CD1c-positive myeloid dendritic cell (primary cell): Measurements from ENCODE around the gene SPRED2.

Source experiments
- DNase-seq: peaks from one replicate; pipeline ENCODE4 v3.0.0-alpha.2; 2016; ENCODE audit errors: extremely low spot score

The SPRED2 gene

DNA sequence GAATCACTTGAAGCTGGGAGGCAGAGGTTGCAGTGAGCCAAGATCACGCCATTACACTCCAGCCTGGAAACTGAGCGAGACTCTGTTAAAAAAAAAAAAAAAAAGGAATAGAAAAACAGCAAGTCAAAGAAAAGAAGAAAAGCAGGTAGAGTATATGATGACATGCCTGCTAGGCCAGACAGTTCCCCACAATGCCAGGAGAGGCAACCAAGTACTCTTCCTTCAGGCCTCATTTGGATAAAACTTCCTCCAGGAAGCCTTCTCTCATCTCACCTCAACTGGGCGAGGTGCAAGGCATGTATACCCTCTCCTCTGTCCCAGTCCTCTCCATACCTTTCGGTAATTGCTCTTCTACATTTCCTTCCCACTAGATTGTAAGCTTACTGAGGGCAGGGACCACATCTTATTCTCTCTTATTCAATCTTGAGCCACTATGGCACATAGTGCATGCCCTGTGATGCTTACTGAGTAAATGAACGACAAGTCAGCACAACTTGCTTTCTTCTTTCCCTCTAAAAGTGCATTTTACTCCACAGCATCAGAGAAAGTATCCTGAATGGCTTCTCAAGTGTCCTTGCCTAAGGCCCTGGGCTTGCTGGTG is 10.1 kb upstream of the SPRED2 start:
- no peak for DNase-seq

GRCh38 chr2:65438137-65438899 is 5.9 kb upstream of the SPRED2 start:
- DNase-seq = no peak

DNA sequence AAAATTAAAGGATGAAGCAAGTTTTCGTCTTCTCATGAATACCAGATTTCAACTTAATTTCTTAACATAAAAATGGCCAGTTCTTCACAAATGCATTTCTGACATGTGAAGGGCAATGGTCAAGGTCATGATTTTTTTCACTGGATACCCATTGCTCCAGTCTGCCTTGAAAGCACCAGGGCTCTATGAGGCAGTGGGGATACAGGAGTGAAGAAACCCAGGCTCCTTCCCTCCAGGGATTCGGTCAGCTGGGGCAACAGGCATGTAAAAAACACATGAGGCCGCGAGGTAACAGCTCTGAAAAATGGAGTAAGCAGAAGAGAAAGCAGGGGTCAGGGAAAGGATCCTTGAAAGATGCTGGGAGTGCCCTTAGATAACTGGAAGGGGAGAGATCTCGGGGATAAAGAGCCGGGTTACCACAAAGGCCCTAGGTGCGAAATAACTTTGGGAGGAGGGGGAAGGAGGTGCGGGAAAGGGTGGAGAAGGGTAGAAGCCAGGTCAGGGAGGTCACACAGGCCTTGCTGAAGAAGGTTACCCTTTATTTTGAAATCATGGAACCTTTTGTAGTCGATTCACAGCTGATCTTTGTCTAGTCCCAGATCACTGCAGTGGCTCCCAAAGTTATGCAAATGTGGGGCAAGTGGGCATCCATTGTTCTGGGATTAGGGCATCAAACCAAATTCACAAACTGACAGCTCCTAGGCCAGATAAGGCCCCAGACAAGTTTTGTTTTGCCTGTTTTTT is 5.2 kb upstream of the SPRED2 start:
- no peak for DNase-seq

GRCh38 chr2:65436824-65437221 is 4.4 kb upstream of the SPRED2 start:
- DNase-seq = no peak

DNA sequence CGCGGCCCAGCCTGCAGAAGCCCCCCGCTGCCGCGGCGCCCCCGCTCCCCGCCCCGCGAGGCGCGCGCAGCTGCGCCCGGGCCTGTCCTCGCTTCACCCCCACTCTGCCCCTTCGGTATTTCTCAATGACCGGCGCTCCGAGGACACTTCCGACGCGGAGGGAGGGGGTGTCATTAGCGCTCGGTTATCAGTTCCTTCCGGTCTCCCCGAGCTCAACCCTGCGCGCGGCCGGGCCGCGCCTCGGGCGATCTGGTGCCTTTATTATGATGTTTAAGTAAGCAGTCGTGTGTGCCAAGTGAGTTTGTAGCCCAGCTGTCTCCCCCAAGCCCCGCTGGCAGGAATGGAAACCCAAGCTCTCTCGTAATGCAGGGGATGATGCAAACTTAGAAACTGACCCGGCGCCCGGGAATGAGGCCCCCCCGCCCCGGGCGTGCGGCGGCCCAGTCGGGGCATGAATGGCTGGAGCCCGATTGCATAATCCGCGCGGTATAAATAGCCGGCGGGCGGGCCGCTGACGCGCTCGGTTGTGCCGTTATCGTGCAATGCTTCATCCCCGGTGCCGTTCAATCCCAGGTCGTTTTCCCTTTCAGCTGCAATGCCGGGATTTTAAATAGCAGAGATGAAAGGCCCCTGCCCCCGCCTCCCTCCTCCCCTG is 3.9 kb upstream of the SPRED2 start:
- DNase-seq = peak; percentile 86

GRCh38 chr2:65435625-65436168 is 3.3 kb upstream of the SPRED2 start:
- peak; percentile 67 for DNase-seq

DNA sequence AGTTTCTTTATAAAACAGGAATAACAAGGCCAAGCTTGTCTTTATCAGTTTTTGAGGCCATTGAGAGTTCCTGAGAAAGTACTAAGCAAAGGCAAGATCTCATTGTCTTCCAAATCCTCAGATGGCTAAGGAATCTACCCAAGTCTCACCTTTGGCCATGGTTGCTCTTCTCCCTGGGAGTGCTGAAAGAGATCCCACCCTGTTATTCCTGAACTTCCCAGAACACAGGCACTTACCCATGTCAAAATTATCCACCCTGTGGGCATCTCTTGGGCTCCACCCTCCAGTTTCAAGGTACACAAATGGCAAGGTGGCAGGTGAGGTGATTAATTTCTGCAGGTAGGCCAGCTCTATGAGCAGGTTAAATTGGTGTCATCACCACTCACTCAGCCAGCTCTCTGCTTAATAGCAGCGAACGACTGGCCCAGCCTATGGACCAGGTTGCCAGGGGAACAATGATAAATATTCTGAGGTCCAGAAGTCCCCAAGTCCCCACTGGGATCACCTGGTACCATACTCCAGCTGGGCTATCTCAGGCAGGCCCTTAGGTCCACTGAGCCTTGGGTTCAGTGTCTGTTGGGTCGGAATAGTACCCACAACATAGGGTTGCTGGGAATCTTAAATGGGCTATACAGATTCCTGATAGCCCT is 2.3 kb upstream of the SPRED2 start:
- DNase-seq = no peak

DNA sequence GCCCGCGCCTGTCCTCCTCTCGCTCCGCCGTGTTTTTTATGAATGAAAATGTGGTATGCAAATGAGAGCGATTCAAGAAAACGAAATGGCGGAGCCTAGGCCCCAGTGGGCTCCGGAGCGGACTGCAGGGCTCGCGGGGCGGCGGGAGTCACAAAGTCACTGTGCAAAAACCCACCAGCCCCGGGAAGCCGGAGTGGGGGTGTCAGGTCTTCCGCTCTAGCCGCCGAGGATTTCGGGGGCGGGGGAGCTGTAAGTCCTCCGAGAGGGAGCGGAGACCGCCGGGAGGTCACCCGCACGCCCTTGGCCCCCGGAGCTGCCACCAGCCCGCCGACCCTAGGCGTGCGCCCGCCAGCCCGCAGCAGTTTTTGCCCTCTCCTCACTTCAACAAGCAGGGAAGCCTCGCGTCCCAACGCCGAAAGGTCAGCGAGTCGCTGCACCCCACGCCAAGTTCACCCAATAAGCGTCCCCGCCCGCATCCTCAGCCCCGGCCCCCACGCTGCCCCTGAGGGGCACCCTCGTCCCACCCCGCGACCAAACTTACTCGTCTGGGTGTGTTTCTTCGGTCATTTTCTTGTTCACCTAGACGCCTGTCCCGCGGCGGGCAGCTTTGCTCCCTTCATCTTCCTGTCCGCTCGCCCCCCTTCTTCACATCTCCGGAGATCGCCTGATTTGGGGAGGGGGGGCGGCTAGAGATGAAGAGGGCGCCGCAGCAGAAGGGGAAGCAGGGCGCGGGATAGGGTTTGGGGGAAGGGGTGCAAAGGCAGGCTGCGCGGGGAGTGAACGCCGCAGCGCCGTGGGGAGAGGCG is 775 bp downstream of the SPRED2 start:
- DNase-seq = peak; percentile 60

DNA sequence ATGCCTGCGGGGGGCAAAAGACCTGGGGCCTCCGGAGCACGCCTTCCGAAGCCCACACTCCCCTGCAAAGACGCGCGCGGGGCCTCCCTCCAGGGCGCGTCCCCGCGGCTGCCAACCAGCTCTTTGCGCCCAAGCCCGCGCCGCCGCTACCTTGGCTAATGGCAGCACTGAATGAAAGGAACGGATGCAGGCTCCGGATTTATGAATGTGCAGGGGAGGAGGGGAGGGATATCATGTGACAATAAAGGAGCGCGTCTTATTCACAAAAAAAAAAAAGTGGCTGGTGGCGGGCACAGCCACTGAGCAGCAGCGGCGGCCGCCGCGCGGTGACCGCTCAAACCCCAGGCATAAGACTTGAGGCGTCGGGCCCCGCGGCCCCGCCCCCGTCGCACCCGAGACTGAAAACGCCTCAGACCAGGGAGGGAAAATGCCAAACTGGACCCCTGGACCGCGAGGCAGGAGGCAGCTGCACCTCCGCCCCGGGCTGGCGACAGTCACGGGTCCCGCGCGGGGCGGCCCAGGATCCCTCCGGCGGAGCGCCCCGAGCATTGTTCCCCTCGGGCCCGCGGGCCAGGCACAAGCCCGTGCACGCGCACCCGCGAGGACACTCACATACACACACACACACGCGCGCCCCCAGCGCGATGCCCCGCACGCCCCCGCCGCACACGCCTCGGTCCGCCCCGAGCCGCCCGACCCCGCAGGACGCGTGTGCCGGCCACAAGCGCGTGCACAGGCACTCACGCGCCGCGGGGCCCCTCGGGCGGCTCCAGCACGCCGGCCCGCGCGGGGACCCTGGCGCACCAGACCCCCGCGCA is 1.6 kb downstream of the SPRED2 start:
- peak; percentile 70 for DNase-seq

- DNase-seq = no peak
Observed at GRCh38 chr2:65429786-65430602, 2.4 kb downstream of the SPRED2 start.

GRCh38 chr2:65427532-65427931 is 4.9 kb downstream of the SPRED2 start:
- DNase-seq = no peak

GRCh38 chr2:65425276-65425675 is 7.1 kb downstream of the SPRED2 start:
- peak; percentile 40 for DNase-seq

DNA sequence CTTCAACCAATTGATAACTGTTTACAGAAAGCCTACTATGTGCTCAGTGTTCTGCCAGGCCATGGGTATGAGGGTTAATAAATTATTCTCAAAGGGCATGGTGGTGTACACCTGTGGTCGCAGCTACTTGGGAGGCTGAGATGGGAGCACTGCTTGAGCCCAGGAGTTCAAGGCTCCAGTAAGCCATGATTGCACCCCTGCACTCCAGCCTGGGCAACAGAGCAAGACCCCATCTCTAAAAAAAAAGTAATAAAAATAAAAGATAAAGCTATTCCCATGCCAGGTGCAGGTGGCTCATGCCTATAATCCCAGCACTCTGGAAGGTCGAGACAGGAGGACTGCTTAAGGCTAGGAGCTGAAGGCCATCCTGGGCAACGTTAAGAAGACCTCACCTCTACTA is 8.0 kb downstream of the SPRED2 start:
- DNase-seq = no peak

DNA sequence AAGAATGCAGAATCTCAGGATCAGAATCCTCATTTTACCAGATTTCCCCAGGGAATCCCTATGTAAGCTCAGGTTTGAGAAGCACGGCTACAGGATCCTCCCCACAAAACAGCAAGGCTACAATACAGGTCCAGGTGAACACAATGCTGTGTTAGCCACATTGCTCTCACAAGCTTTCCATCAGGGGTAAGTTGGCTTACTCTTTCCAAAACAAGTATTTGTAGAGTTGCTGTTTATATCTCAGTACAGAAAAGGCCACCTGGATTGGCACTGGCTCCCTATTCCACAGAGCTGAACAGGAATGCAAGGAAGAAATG is 11.0 kb downstream of the SPRED2 start:
- no peak for DNase-seq

DNA sequence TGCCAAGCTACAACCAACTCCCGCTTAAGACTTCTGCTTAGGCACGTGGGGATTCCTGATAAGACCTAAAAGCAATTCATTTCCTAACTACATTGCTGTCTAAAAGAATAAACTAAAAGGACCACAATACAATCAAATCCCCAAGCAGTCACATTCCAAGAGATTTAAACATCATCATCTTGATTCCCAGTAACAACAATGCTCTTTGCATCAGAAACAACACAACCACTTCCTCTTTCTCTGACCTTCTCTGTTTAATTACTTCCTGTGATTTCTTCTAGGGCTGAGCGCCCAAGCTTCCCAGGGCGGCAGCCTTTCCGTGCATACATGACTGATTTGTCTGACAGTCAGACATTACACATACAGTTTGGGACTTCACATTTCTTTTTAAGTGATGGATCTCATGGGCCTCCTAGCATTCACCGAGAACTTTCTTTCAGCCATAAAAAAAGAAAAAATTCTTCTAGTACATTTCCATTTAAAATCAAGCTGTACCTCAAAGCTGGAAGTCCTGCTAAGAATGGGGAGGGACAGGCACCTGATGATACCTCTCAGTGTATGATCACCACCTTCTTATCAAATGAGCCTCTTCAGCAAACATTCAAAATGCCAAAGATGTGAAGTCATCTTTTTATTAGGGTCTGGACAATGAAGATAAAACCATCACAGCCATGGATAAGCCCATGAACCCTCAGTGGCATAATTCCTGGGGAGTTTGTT is 11.5 kb downstream of the SPRED2 start:
- peak; percentile 73 for DNase-seq

DNA sequence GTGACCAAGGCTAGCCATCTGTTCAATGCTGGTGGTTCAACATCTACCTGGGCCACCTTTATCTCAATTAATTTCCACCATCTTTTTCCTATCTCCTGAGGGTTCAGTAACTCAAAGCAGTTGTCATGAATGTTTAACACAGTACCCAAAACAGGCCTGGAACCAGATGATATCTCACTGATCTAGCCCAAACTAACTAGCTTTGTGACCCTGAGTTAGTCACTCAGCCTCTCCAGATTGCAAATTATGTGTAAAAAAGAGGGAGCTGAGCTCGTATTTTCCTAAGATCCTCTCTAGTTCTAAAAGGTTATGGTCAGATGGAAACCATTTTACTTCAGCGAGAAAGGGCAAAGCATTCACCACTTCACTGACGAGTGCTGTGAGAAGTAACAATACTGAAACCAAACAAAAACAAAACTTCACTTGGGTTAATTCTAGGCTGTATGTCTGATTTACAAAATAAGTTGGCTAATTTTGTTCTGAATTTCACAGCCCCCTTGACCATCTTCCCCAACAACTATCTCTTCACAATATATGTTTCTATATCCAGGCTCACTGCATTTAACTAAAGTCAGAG is 14.8 kb downstream of the SPRED2 start:
- DNase-seq = no peak

DNA sequence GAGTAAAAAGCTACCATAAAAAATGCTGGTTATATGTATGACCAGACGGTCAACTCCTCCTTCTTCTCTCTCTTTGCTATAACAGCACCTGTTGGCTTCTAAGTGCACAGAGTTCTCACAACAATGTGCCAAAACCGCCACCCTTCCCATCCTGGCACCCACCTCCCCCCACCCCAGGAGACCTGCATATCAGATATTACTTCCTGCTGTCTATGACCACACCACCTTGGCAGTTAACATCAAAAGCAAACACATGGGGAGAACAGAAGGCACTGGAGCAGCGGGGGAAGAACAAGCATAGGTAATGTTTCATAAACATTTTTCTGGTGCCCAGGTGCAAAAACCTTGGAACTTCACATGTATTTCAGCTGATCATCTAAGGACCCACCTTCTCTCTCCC is 15.5 kb downstream of the SPRED2 start:
- DNase-seq = no peak

DNA sequence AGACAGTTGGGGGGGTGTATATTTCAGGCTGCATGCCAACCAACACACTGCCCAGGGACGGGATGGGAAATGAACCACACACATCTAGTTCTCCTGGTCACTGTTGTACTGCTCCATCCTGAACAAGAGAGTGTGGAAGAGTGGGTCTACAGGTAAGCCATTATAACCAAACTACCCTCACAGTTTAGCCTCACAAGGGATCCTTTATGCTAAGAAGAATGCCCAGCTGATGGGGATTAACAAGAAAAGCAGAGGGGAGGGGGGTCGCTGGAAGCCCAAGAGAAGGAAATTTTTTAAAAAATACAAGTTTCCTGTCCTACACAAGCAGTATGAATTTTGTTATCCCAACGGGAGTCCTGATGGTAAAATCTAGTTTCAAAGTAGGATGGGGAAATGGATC is 16.1 kb downstream of the SPRED2 start:
- DNase-seq = no peak
